IMR-90 (cell line): ENCODE results near the gene GFAP. TPM values are rescaled to one million over a fixed set of nuclear protein-coding genes. Genes with fewer than 3 reads are reported as not detected.

ENCODE experiments used
- ATAC-seq: fragments of 200-7000 bp; cut with Tn5 transposase; 2 replicates; pipeline ENCODE4 v1.9.1; 2020; ENCODE audit warnings: low read depth, mild to moderate bottlenecking, moderate library complexity
- BruUV-seq: library from RNA; stranded (reverse); fragments of 400-500 nt; replicated peaks from 2 replicates; lab custom pipeline; 2021; lab: Mats Ljungman, UMichigan
- CTCF ChIA-PET: fragments of 300-600 bp; formaldehyde crosslinking; extraction: SDS; loops from one replicate; lab custom pipeline; 2021; ENCODE audit warnings: antibody characterized with exemption; lab: Yijun Ruan, JAX
- POLR2A ChIA-PET: fragments of 300-600 bp; sonication (Branson Sonifier 250); formaldehyde crosslinking; loops from one replicate; lab custom pipeline; 2022; ENCODE audit warnings: antibody characterized with exemption; ENCODE audit not compliant: unreplicated experiment; lab: Charles Lee
- DNase-seq: peaks from one replicate; pipeline ENCODE4 v3.0.0; 2013
- H2AFZ ChIP-seq: replicated peaks from 2 replicates; pipeline ENCODE3; 2013; ENCODE audit warnings: low read length, mild to moderate bottlenecking; ENCODE audit not compliant: poor library complexity
- H2AK5ac ChIP-seq: 2 replicates; pipeline ENCODE4 v1.6.1; 2013; ENCODE audit warnings: low read depth, low read length, inconsistent platforms
- H2AK9ac ChIP-seq: replicated peaks from 2 replicates; pipeline ENCODE3; 2013; ENCODE audit warnings: mild to moderate bottlenecking, low read depth, low read length, moderate library complexity; ENCODE audit not compliant: poor library complexity
- H2BK120ac ChIP-seq: 2 replicates; pipeline ENCODE4 v1.6.1; 2013; ENCODE audit warnings: low read depth, low read length, inconsistent platforms
- H2BK15ac ChIP-seq: 3 replicates; pipeline ENCODE4 v1.6.1; 2013; ENCODE audit warnings: low read depth, low read length, inconsistent platforms
- H2BK20ac ChIP-seq: 2 replicates; pipeline ENCODE4 v1.6.1; 2013; ENCODE audit warnings: low read depth, mild to moderate bottlenecking, inconsistent platforms, low read length, moderate library complexity
- H2BK5ac ChIP-seq: 2 replicates; pipeline ENCODE4 v1.6.1; 2013; ENCODE audit warnings: mild to moderate bottlenecking, low read depth, low read length, inconsistent platforms; ENCODE audit not compliant: poor library complexity, severe bottlenecking
- H3K14ac ChIP-seq: replicated peaks from 2 replicates; pipeline ENCODE4 v1.6.1; 2013; ENCODE audit warnings: low read depth, low read length, inconsistent platforms
- H3K18ac ChIP-seq: 2 replicates; pipeline ENCODE4 v1.6.1; 2013; ENCODE audit warnings: low read depth, low read length, control low read depth
- H3K23ac ChIP-seq: 2 replicates; pipeline ENCODE4 v1.6.1; 2013; ENCODE audit warnings: low read depth, low read length, inconsistent platforms
- H3K27ac ChIP-seq: 2 replicates; pipeline ENCODE4 v1.5.1; 2013; ENCODE audit warnings: mild to moderate bottlenecking, control low read depth, low read length; ENCODE audit not compliant: insufficient read depth
- H3K27me3 ChIP-seq: 2 replicates; pipeline ENCODE4 v1.6.1; 2013; ENCODE audit warnings: low read length; ENCODE audit not compliant: control insufficient read depth, insufficient read depth
- H3K36me3 ChIP-seq: 2 replicates; pipeline ENCODE4 v1.6.1; 2013; ENCODE audit warnings: low read length, mixed read lengths; ENCODE audit not compliant: control insufficient read depth, insufficient read depth
- H3K4ac ChIP-seq: 2 replicates; pipeline ENCODE4 v1.6.1; 2013; ENCODE audit warnings: low read depth, low read length, inconsistent platforms
- H3K4me1 ChIP-seq: 2 replicates; pipeline ENCODE4 v1.6.1; 2013; ENCODE audit warnings: low read length, mixed read lengths; ENCODE audit not compliant: control insufficient read depth, insufficient read depth
- H3K4me2 ChIP-seq: 2 replicates; pipeline ENCODE4 v1.6.1; 2013; ENCODE audit warnings: low read depth, mild to moderate bottlenecking, control low read depth, low read length, moderate library complexity
- H3K4me3 ChIP-seq: 2 replicates; pipeline ENCODE4 v1.5.1; 2013; ENCODE audit warnings: low read depth, mild to moderate bottlenecking, control low read depth, low read length, moderate library complexity; ENCODE audit not compliant: insufficient read depth
- H3K56ac ChIP-seq: 2 replicates; pipeline ENCODE4 v1.6.1; 2013; ENCODE audit warnings: low read length, inconsistent platforms; ENCODE audit not compliant: insufficient read depth; ENCODE audit errors: extremely low read depth
- H3K79me1 ChIP-seq, 2 experiments: 2 replicates each; pipeline ENCODE4 v1.6.1; 2013; ENCODE audit warnings: low read length in 2 of 2, inconsistent platforms in 1 of 2, low read depth in 1 of 2
- H3K9ac ChIP-seq: 2 replicates; pipeline ENCODE4 v1.6.1; 2013; ENCODE audit warnings: low read depth, low read length, control low read depth
- H3K9me1 ChIP-seq: 2 replicates; pipeline ENCODE4 v1.6.1; 2013; ENCODE audit warnings: low read length, inconsistent platforms; ENCODE audit not compliant: insufficient read depth
- H3K9me3 ChIP-seq: 2 replicates; pipeline ENCODE4 v1.6.1; 2013; ENCODE audit warnings: low read length; ENCODE audit not compliant: control insufficient read depth, insufficient read depth
- H4K20me1 ChIP-seq: 2 replicates; pipeline ENCODE4 v1.6.1; 2013; ENCODE audit warnings: low read length, inconsistent platforms; ENCODE audit not compliant: insufficient read depth
- H4K5ac ChIP-seq: 2 replicates; pipeline ENCODE4 v1.6.1; 2013; ENCODE audit warnings: mild to moderate bottlenecking, low read depth, low read length, control low read depth
- H4K8ac ChIP-seq, 2 experiments: 2 replicates each; pipeline ENCODE4 v1.6.1; 2013; ENCODE audit warnings: low read depth in 2 of 2, low read length in 2 of 2, control low read depth in 1 of 2, inconsistent platforms in 1 of 2
- H4K91ac ChIP-seq: 2 replicates; pipeline ENCODE4 v1.6.1; 2013; ENCODE audit warnings: low read depth, low read length, inconsistent platforms; ENCODE audit not compliant: insufficient read depth
- BHLHE40 ChIP-seq: fragments of 150-350 bp; IDR thresholded peaks from 2 replicates; pipeline ENCODE4 v1.6.1; 2016; ENCODE audit warnings: mild to moderate bottlenecking, low read depth, low read length
- NFE2L2 ChIP-seq: fragments of 150-350 bp; IDR thresholded peaks from 2 replicates; pipeline ENCODE4 v1.6.1; 2016; ENCODE audit warnings: low read depth, mild to moderate bottlenecking, low read length
- RAD21 ChIP-seq: IDR thresholded peaks from 2 replicates; pipeline ENCODE4 v1.6.1; 2012; ENCODE audit warnings: low read length, improper control_type of control experiment
- RCOR1 ChIP-seq: IDR thresholded peaks from 2 replicates; pipeline ENCODE4 v1.6.1; 2012; ENCODE audit warnings: mild to moderate bottlenecking, low read length, improper control_type of control experiment; ENCODE audit not compliant: insufficient replicate concordance
- WGBS, 2 experiments: methylation state at CpG; one replicate each; pipeline versions ENCODE4 v1.1.5 to v1.1.7; 2013; ENCODE audit warnings: missing lambda C conversion rate in 2 of 2; ENCODE audit not compliant: insufficient read length in 1 of 2; ENCODE audit errors: extremely low coverage in 2 of 2; 5-methylcytosine and 5-hydroxymethylcytosine counted together
- dilution Hi-C: fragments of 300-500 bp; cut with HindIII; formaldehyde crosslinking; loops from one replicate; pipeline ENCODE4 v1.14.3; 2018; ENCODE audit warnings: low sequenced_read_pairs; ENCODE audit not compliant: unreplicated experiment
- in situ Hi-C: fragments of 300-500 bp; cut with MboI; formaldehyde crosslinking; loops from 3 replicates; pipeline ENCODE4 v1.14.3; 2019; ENCODE audit warnings: low sequenced_read_pairs, inconsistent platforms, mixed read lengths
- intact Hi-C: fragments of 100-400 bp; cut with micrococcal nuclease; formaldehyde crosslinking; loops from 2 replicates; pipeline ENCODE4 v1.10.0; 2022
- polyA plus RNA-seq, 3 experiments: library from polyadenylated mRNA; depleted of rRNA; stranded (reverse); fragments of >200 nt; gene quantifications; 2 replicates each; pipeline ENCODE4 v1.2.3, GENCODE V29; 2012; ENCODE audit warnings: low replicate concordance in 1 of 3
- total RNA-seq: library from RNA; depleted of rRNA; stranded (reverse); fragments of >200 nt; gene quantifications from 2 replicates; pipeline ENCODE4 v1.2.3, GENCODE V29; 2012

The GFAP gene
- total and polyA plus RNA-seq, 2 of the 4 experiments (the other 2 are of a cell fraction): 0.18 to 0.19 TPM

GRCh38 chr17:44941712-44942331 lies 26.5 kb upstream of the GFAP start:
- no peaks in the 10 kb centered on the region for H3K27me3 ChIP-seq
- no peak overlapping the region for H3K9ac ChIP-seq
- peak overlapping the region; percentile 2; the same call in 1 of the 2 replicates for H3K27ac ChIP-seq
- H3K79me1 ChIP-seq: peaks cover 15 to 34% of the 10 kb centered on the region in 2 experiments; a peak in 3 of 4 replicates
- H2BK15ac ChIP-seq: no peak overlapping the region
- DNase-seq (no peak), ATAC-seq (peak; percentile 40)
- H2BK20ac ChIP-seq: no peak overlapping the region
- no peak overlapping the region for H3K4me3 ChIP-seq
- H4K5ac ChIP-seq: peak overlapping the region; percentile 74
- H3K9me3 ChIP-seq: no peaks in the 10 kb centered on the region
- peaks cover 7% of the 10 kb centered on the region; the same call in 1 of the 2 replicates for H4K20me1 ChIP-seq
- CTCF ChIA-PET: interaction anchor here (1.2 kb wide), 1 partner anchor 194 kb away, joined by 3 read pairs; the partner anchor contains the start of gene ACBD4
- POLR2A ChIA-PET: no interaction called here
- peak overlapping the region; percentile 42 for H3K4ac ChIP-seq
- no peak overlapping the region for H3K56ac ChIP-seq
- dilution Hi-C loops: no loop called here
- H3K4me1 ChIP-seq: peaks cover 15% of the 10 kb centered on the region
- peaks cover 10% of the 10 kb centered on the region for H3K9me1 ChIP-seq
- intact Hi-C loops: no loop called here
- H3K23ac ChIP-seq: no peak overlapping the region
- no peak overlapping the region; the same call in 1 of the 2 replicates for H4K91ac ChIP-seq
- no TSS peak for BruUV-seq
- peak overlapping the region; percentile 83 for H2AFZ ChIP-seq
- H2AK5ac ChIP-seq: no peak overlapping the region; the same call in 1 of the 2 replicates
- 0 out of 2 replicates have a peak overlapping the region, but pooled peaks have one; percentile 4 for H3K14ac ChIP-seq
- TF ChIP-seq BHLHE40 (no peak), RAD21 (no peak), NFE2L2 (no peak), RCOR1 (no peak)
- H2BK120ac ChIP-seq: peak overlapping the region; percentile 1; the same call in 1 of the 2 replicates
- no peaks in the 10 kb centered on the region for H3K36me3 ChIP-seq
- peak overlapping the region; percentile 53 to 79; a peak in 3 of 4 replicates for H4K8ac ChIP-seq
- peak overlapping the region; percentile 2 for H2AK9ac ChIP-seq
- H2BK5ac ChIP-seq: no peak overlapping the region
- in situ Hi-C loops: no loop called here
- no peak overlapping the region for H3K4me2 ChIP-seq
- no peak overlapping the region for H3K18ac ChIP-seq
- no CpG with 5 or more reads among the region's 9 CpGs for WGBS, 2 experiments
